Measurements from ENCODE around the gene HEXIM2.

DNA sequence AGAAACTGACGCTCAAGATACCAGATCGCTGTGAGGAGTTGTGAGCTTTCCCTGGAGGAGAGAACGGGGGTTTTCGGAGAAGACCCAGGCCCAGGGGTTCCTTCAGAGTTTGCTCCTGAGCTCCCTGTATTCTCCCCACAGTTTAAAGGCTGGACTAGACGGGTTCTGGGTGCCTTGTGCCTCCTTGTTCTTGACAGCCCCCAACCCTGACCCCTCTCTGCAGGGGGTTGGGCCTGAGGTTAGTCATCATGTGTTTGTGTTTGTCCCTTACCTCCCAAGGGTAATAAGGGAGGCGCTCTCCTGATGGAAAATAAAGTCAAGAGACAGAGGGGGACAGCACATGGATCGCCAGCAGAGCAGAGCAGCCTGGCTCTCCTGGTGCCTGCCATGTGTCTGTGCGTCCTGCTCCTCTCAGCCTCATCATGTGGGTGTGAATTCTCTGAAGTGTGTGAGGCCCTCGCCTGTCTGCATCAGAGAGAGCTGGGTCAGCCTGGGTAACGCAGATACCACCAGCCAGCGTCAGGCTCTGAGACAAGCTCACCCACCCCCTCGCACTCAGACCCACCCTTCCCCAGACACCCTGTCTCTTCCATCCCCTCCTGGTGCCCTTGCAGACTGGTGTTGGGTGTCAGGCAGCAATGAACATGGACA, 8.7 kb downstream of the HEXIM2 start:
- TF ChIP-seq, protein P1, sequence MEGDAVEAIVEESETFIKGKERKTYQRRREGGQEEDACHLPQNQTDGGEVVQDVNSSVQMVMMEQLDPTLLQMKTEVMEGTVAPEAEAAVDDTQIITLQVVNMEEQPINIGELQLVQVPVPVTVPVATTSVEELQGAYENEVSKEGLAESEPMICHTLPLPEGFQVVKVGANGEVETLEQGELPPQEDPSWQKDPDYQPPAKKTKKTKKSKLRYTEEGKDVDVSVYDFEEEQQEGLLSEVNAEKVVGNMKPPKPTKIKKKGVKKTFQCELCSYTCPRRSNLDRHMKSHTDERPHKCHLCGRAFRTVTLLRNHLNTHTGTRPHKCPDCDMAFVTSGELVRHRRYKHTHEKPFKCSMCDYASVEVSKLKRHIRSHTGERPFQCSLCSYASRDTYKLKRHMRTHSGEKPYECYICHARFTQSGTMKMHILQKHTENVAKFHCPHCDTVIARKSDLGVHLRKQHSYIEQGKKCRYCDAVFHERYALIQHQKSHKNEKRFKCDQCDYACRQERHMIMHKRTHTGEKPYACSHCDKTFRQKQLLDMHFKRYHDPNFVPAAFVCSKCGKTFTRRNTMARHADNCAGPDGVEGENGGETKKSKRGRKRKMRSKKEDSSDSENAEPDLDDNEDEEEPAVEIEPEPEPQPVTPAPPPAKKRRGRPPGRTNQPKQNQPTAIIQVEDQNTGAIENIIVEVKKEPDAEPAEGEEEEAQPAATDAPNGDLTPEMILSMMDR (IDR thresholded peaks at IDR 0.05): no peak
- no peak for TF ChIP-seq POLR2A (IDR thresholded peaks at IDR 0.05)

Data from gastroesophageal sphincter (tissue), 3 donors.